ENCODE data around the gene ZNF367. TPM values are rescaled to one million over a fixed set of nuclear protein-coding genes. Genes with fewer than 3 reads are reported as not detected.
A peak's percentile ranks its signal among the peaks of the same experiment; 100 is the strongest.

The ZNF367 gene
- total and polyA plus RNA-seq, 2 donors (not counting 1 experiment from before 2014, with no cell fraction given), result 0.66 to 2.2 TPM

DNA sequence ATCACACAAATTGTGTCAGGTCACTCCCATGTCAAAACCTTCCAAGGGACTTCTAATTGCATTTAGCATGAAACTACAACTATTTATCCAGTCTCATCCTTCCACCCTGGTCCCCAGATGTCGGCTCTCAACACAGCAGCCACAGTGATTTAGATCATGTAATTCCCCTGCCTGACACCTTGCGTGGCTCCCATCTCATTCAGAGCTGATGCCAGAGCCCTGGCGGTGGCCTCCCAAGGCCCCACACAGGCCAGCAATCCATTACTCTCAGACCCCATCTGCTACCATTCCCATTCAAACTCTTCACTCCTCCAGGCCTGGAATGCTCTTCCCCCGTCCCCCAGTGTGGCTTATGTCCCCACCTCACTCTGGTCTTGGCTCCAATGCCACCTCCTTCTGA, 37.0 kb downstream of the ZNF367 start:
- peaks cover 8% of the 10 kb centered on the region for H3K79me2 ChIP-seq (ENCODE audit: control insufficient read depth, insufficient read depth, low read length)
- no peak overlapping the region for H3K27ac ChIP-seq (ENCODE audit: insufficient read depth, low read length)
- H4K20me1 ChIP-seq (ENCODE audit: control insufficient read depth, extremely low read depth, insufficient read depth, low read length), result no peaks in the 10 kb centered on the region
- DNase-seq (ENCODE audit: low read depth in 2 of 2), result no peak
- H3K4me3 ChIP-seq (replicated peaks in 1 of 4; ENCODE audit: control extremely low read depth in 1 of 4, insufficient read depth in 1 of 4, low read depth in 3 of 4, low read length in 4 of 4), result no peak overlapping the region
- H3K4me2 ChIP-seq (ENCODE audit: extremely low read depth, insufficient read depth, low read length), result no peak overlapping the region
- H3K4me1 ChIP-seq (ENCODE audit: control insufficient read depth, extremely low read depth, insufficient read depth, low read length), result peaks cover 5% of the 10 kb centered on the region
- no peak overlapping the region for H3K9ac ChIP-seq (ENCODE audit: insufficient read depth, low read length)
- no peak overlapping the region for H2AFZ ChIP-seq (ENCODE audit: low read length)
- no peaks in the 10 kb centered on the region for H3K9me3 ChIP-seq (ENCODE audit: control insufficient read depth, insufficient read depth, low read depth, low read length)
- no peaks in the 10 kb centered on the region for H3K36me3 ChIP-seq (ENCODE audit: control insufficient read depth, insufficient read depth, low read length)
- H3K27me3 ChIP-seq (ENCODE audit: control insufficient read depth, insufficient read depth, low read length), result no peaks in the 10 kb centered on the region
- TF ChIP-seq EZH2 (IDR thresholded peaks at IDR 0.05; ENCODE audit: low read length, missing control alignments) (no peak), CTCF (conservative IDR thresholded peaks at IDR 0.05 in 1 of 2, IDR thresholded peaks at IDR 0.05 in 1 of 2; ENCODE audit: low read depth in 1 of 2, low read length in 2 of 2) (no peak)

- Histone ChIP-seq H4K20me1 (ENCODE audit: control insufficient read depth, extremely low read depth, insufficient read depth, low read length) (no peaks in the 10 kb centered on the region), H3K4me2 (ENCODE audit: extremely low read depth, insufficient read depth, low read length) (no peak overlapping the region), H2AFZ (ENCODE audit: low read length) (no peak overlapping the region), H3K4me1 (ENCODE audit: control insufficient read depth, extremely low read depth, insufficient read depth, low read length) (peaks cover 5% of the 10 kb centered on the region), H3K9me3 (ENCODE audit: control insufficient read depth, insufficient read depth, low read depth, low read length) (no peaks in the 10 kb centered on the region), H3K9ac (ENCODE audit: insufficient read depth, low read length) (no peak overlapping the region), H3K27ac (ENCODE audit: insufficient read depth, low read length) (no peak overlapping the region), H3K4me3 (replicated peaks in 1 of 4; ENCODE audit: control extremely low read depth in 1 of 4, insufficient read depth in 1 of 4, low read depth in 3 of 4, low read length in 4 of 4) (no peak overlapping the region), H3K36me3 (ENCODE audit: control insufficient read depth, insufficient read depth, low read length) (no peaks in the 10 kb centered on the region), H3K27me3 (ENCODE audit: control insufficient read depth, insufficient read depth, low read length) (no peaks in the 10 kb centered on the region), H3K79me2 (ENCODE audit: control insufficient read depth, insufficient read depth, low read length) (peaks cover 8% of the 10 kb centered on the region)
- peak; percentile 11 to 69 for DNase-seq (ENCODE audit: low read depth in 2 of 2)
- TF ChIP-seq CTCF (conservative IDR thresholded peaks at IDR 0.05 in 1 of 2, IDR thresholded peaks at IDR 0.05 in 1 of 2; ENCODE audit: low read depth in 1 of 2, low read length in 2 of 2) (no peak), EZH2 (IDR thresholded peaks at IDR 0.05; ENCODE audit: low read length, missing control alignments) (no peak)
Observed at GRCh38 chr9:96379461-96379860, 38.7 kb downstream of the ZNF367 start.

GRCh38 chr9:96378187-96378586, 40.0 kb downstream of the ZNF367 start:
- peaks cover 5% of the 10 kb centered on the region for H3K4me1 ChIP-seq (ENCODE audit: control insufficient read depth, extremely low read depth, insufficient read depth, low read length)
- DNase-seq (ENCODE audit: low read depth in 2 of 2), result no peak
- TF ChIP-seq EZH2 (IDR thresholded peaks at IDR 0.05; ENCODE audit: low read length, missing control alignments) (no peak), CTCF (conservative IDR thresholded peaks at IDR 0.05 in 1 of 2, IDR thresholded peaks at IDR 0.05 in 1 of 2; ENCODE audit: low read depth in 1 of 2, low read length in 2 of 2) (no peak)
- no peaks in the 10 kb centered on the region for H3K27me3 ChIP-seq (ENCODE audit: control insufficient read depth, insufficient read depth, low read length)
- no peaks in the 10 kb centered on the region for H4K20me1 ChIP-seq (ENCODE audit: control insufficient read depth, extremely low read depth, insufficient read depth, low read length)
- H2AFZ ChIP-seq (ENCODE audit: low read length), result no peak overlapping the region
- no peak overlapping the region for H3K9ac ChIP-seq (ENCODE audit: insufficient read depth, low read length)
- H3K79me2 ChIP-seq (ENCODE audit: control insufficient read depth, insufficient read depth, low read length), result peaks cover 8% of the 10 kb centered on the region
- H3K9me3 ChIP-seq (ENCODE audit: control insufficient read depth, insufficient read depth, low read depth, low read length), result no peaks in the 10 kb centered on the region
- no peak overlapping the region for H3K27ac ChIP-seq (ENCODE audit: insufficient read depth, low read length)
- no peak overlapping the region for H3K4me2 ChIP-seq (ENCODE audit: extremely low read depth, insufficient read depth, low read length)
- H3K36me3 ChIP-seq (ENCODE audit: control insufficient read depth, insufficient read depth, low read length), result no peaks in the 10 kb centered on the region
- H3K4me3 ChIP-seq (replicated peaks in 1 of 4; ENCODE audit: control extremely low read depth in 1 of 4, insufficient read depth in 1 of 4, low read depth in 3 of 4, low read length in 4 of 4), result no peak overlapping the region
